ENCODE results near the gene FAM204A. TPM values are rescaled to one million over a fixed set of nuclear protein-coding genes. Genes with fewer than 3 reads are reported as not detected.

FAM204A gene
- total RNA-seq, 1 donor from 2014 or later = 58.8 TPM

- no peak for ATAC-seq (ENCODE audit: poor library complexity)
- DNase-seq = no peak
- intact Hi-C loops (cut with DNase I) = no loop called here
Observed at GRCh38 chr10:118333871-118334270, 8.3 kb downstream of the FAM204A start.

- peak; percentile 53 for ATAC-seq (ENCODE audit: poor library complexity)
- no peak for DNase-seq
- intact Hi-C loops (cut with DNase I) = no loop called here
Observed at GRCh38 chr10:118332948-118333710, 9.0 kb downstream of the FAM204A start.

- DNase-seq (no peak), ATAC-seq (ENCODE audit: poor library complexity) (peak; percentile 27)
- intact Hi-C loops (cut with DNase I) = no loop called here
Observed at GRCh38 chr10:118332236-118332635, 9.9 kb downstream of the FAM204A start.

GRCh38 chr10:118330295-118331076, 11.6 kb downstream of the FAM204A start:
- DNase-seq (no peak), ATAC-seq (ENCODE audit: poor library complexity) (no peak)
- intact Hi-C loops (cut with DNase I) = no loop called here

GRCh38 chr10:118324140-118324539, 18.0 kb downstream of the FAM204A start:
- ATAC-seq (ENCODE audit: poor library complexity) (no peak), DNase-seq (no peak)
- intact Hi-C loops (cut with DNase I) = no loop called here

GRCh38 chr10:118321724-118322575, 20.2 kb downstream of the FAM204A start:
- ATAC-seq (ENCODE audit: poor library complexity) = peak; percentile 45
- intact Hi-C loops (cut with DNase I) = no loop called here
- no peak for DNase-seq

GRCh38 chr10:118315629-118316028, 26.5 kb downstream of the FAM204A start:
- intact Hi-C loops (cut with DNase I) = no loop called here

GRCh38 chr10:118314882-118315281, 27.2 kb downstream of the FAM204A start:
- intact Hi-C loops (cut with DNase I) = no loop called here
- ATAC-seq (ENCODE audit: poor library complexity) = no peak
- DNase-seq = no peak

More at GRCh38 chr10:118315629-118316028, 26.5 kb downstream of the FAM204A start:
- DNase-seq (no peak), ATAC-seq (ENCODE audit: poor library complexity) (no peak)

GRCh38 chr10:118311505-118311904, 30.6 kb downstream of the FAM204A start:
- DNase-seq (no peak), ATAC-seq (ENCODE audit: poor library complexity) (no peak)
- intact Hi-C loops (cut with DNase I) = no loop called here

- ATAC-seq (ENCODE audit: poor library complexity) = no peak
- intact Hi-C loops (cut with DNase I) = no loop called here
- DNase-seq = no peak
Observed at GRCh38 chr10:118310822-118311221, 31.3 kb downstream of the FAM204A start.

GRCh38 chr10:118309911-118310310, 32.2 kb downstream of the FAM204A start:
- intact Hi-C loops (cut with DNase I) = no loop called here
- ATAC-seq (ENCODE audit: poor library complexity) = no peak
- DNase-seq = no peak

GRCh38 chr10:118308664-118309063, 33.5 kb downstream of the FAM204A start:
- no peak for DNase-seq
- no peak for ATAC-seq (ENCODE audit: poor library complexity)
- intact Hi-C loops (cut with DNase I) = no loop called here

- intact Hi-C loops (cut with DNase I) = no loop called here
- ATAC-seq (ENCODE audit: poor library complexity) = no peak
- DNase-seq = no peak
Observed at GRCh38 chr10:118307859-118308258, 34.3 kb downstream of the FAM204A start.

GRCh38 chr10:118307220-118307619, 34.9 kb downstream of the FAM204A start:
- ATAC-seq (ENCODE audit: poor library complexity) (peak; percentile 55), DNase-seq (no peak)
- intact Hi-C loops (cut with DNase I) = no loop called here

GRCh38 chr10:118305730-118306129, 36.4 kb downstream of the FAM204A start:
- no peak for DNase-seq
- ATAC-seq (ENCODE audit: poor library complexity) = no peak
- intact Hi-C loops (cut with DNase I) = no loop called here

- ATAC-seq (ENCODE audit: poor library complexity) (no peak), DNase-seq (no peak)
- intact Hi-C loops (cut with DNase I) = no loop called here
Observed at GRCh38 chr10:118304521-118304920, 37.6 kb downstream of the FAM204A start.

GRCh38 chr10:118301211-118301610, 40.9 kb downstream of the FAM204A start:
- ATAC-seq (ENCODE audit: poor library complexity) = no peak
- intact Hi-C loops (cut with DNase I) = no loop called here
- no peak for DNase-seq

- intact Hi-C loops (cut with DNase I) = no loop called here
- no peak for DNase-seq
- no peak for ATAC-seq (ENCODE audit: poor library complexity)
Observed at GRCh38 chr10:118300320-118300719, 41.8 kb downstream of the FAM204A start.

- DNase-seq (no peak), ATAC-seq (ENCODE audit: poor library complexity) (no peak)
- intact Hi-C loops (cut with DNase I) = no loop called here
Observed at GRCh38 chr10:118298787-118299186, 43.3 kb downstream of the FAM204A start.

Measured in Right ventricle myocardium superior (tissue), 1 donor.